Measurements from ENCODE around the gene CCDC85C. TPM values are rescaled to one million over a fixed set of nuclear protein-coding genes. Genes with fewer than 3 reads are reported as not detected.

CCDC85C gene
- total and polyA plus RNA-seq, 2 of the 8 experiments (the other 6 are each of a cell fraction or from before 2014, with no cell fraction given), result 16.8 to 35.8 TPM

DNA sequence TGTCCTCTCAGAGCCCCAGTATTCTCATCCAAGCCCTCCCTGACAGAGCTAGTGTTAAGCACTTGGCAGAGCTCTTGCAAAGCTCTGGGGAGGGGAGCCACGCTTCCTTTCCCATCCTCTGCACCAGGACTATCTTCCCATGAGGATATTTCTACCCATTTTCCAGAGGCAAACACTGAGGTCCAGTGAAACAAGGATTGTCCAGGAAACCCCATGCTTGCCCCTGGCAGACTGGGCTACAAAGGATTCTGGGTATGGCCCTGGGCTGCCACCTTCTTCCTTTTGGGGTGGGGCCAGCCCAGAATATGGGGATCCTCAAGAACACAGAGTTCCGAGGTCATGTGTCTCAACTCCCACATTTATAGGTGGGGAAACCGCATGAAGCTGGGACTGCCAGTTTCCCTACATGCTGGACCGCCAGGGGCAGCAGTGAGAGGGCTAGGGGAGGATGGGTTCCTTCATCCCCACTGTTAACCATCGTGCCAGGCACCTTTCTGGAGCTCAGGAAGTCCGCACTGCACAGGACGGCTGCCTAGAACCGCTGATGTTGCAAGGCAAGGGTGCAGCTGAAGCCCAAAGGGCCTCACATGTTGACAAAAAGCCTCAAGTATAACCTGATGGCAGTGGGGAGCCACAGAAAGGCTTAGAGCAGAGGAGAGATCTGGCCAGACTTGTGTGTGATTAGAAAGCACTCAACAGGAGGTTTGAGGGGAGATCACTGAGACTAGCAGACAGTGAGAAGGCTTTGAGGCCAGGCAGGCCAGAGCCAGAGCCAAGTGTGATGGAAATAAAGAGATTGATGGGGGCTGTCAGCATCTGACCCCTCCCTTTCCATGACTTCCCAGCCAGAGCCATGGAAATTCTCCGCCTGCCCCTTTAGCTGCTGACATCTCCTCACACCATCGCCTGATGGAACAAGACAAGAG lies 5.5 kb upstream of the CCDC85C start (continued):
- TF ChIP-seq CHD7 (IDR thresholded peaks at IDR 0.05; ENCODE audit: insufficient replicate concordance, low read length), result no peak
- no peak for TF ChIP-seq CEBPB (IDR thresholded peaks at IDR 0.05; ENCODE audit: low read depth, low read length)
- TF ChIP-seq SP1 (IDR thresholded peaks at IDR 0.05; ENCODE audit: low read depth, low read length), result no peak
- TF ChIP-seq GABPA (IDR thresholded peaks at IDR 0.05; ENCODE audit: borderline replicate concordance, insufficient read depth, low read length), result no peak
- no peak for TF ChIP-seq CBX5 (IDR thresholded peaks at IDR 0.05; ENCODE audit: low read depth, low read length)
- no peak for TF ChIP-seq CHD1 (IDR thresholded peaks at IDR 0.05; ENCODE audit: low read depth, low read length)
- TF ChIP-seq BRCA1 (IDR thresholded peaks at IDR 0.05; ENCODE audit: low read depth, low read length), result no peak
- no peak for TF ChIP-seq SIN3A (conservative IDR thresholded peaks at IDR 0.05 in 1 of 2, IDR thresholded peaks at IDR 0.05 in 1 of 2; ENCODE audit: low read depth in 1 of 2, low read length in 2 of 2)

All from H1 (cell line).